HG02943 (cell line): ENCODE data around the gene MTTP.

ENCODE experiments used
- ATAC-seq: cut with Tn5 transposase; IDR thresholded peaks from one replicate; pipeline ENCODE4 v1.9.1; 2021; ENCODE audit warnings: mild to moderate bottlenecking, low read depth, moderate library complexity; ENCODE audit not compliant: unreplicated experiment

Gene MTTP

DNA sequence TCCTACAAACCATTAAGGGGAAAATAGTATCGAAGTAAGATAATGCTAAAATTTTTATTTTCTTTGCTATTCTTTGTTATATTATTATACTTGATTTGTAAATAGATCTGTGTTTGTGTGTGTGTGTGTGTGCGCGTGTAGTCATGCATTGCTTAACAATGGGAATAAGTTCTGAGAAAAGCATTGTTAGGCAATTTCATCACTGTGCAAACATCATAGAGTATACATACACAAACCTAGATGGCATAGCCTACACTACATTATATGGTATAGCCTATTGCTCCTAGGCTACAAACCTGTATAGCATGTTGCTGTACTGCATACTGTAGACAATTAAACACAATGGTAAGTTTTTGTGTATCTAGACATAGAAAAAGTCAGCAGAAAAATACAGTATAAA, 17.1 kb downstream of the MTTP start:
- ATAC-seq, result no peak

DNA sequence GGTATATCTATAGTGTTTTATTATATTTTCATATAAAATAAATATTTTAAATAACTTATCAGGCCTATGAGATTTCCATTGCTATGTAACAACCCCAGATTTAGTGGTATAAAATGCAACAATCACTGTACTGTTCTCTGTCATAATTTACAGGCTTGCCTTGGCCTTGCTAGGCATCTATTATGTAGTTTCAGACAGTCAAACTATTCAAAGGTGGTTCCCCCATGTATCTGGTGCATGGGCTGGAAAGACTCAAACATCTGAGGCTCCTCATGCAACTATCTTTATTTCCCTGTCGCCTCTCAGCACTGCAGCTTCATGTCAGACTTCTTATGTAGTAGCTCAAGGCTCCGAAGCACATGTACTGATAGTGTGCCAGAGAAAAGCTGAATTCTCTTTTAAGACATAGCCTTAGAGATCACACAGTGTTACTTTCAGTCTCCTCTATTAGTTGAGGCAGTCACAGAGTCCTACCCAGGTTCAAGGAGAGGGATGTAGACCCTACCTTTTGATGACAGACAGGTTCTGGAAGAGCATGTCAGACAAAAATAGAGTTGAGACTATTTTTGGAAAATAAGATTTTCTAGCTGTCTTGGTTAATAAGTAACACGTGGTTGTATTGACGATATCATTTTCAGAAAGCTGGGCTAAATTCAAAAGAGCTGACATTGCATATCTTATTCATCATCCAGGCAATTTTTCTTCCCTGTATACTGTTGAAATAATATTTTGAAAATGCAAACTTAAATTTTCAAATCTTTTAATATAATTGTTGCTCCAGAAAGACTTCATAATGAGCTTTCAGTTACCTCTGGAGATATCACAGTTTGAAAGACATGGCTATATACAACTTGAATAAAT, 19.4 kb downstream of the MTTP start:
- ATAC-seq, result peak; percentile 55

GRCh38 chr4:99594818-99595217, 20.2 kb downstream of the MTTP start:
- ATAC-seq, result no peak

GRCh38 chr4:99606716-99607115, 32.1 kb downstream of the MTTP start:
- no peak for ATAC-seq

- ATAC-seq, result no peak
Measured at GRCh38 chr4:99608417-99608816, 33.8 kb downstream of the MTTP start.

- no peak for ATAC-seq
Measured at GRCh38 chr4:99610605-99611175, 36.1 kb downstream of the MTTP start.

- no peak for ATAC-seq
Measured at GRCh38 chr4:99612281-99612680, 37.7 kb downstream of the MTTP start.

- no peak for ATAC-seq
Measured at GRCh38 chr4:99612704-99613103, 38.1 kb downstream of the MTTP start.

GRCh38 chr4:99614491-99614890, 39.9 kb downstream of the MTTP start:
- ATAC-seq, result no peak

DNA sequence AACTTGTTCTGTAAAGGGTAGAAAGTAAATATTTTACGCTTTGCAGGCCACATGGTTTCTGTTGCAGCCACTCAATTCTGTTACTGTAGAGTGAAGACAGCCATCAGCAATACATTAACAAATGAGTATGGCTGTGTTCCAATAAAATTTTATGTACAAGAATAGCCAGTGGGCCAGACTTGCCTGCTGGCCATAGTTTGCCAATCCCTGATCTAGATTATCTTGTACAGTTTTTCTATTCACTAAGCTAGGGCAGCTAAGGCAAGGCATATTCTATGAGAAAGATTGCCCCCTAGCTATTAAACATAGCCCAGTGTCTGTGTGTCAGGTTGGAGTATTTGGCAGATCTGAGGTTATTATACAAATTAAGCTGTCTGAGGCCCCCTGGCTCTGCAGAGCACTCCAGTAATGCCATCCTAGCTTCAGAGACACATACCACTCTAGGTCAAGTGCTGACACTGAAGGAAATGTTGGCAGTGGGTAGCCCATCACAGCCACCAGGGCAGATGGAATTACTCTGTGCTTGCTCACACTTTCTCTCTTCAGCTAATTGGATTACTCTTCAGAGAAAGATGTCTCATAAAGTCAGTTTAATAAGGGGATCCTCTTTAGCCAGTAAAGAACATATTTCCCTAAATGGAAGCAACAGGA, 40.7 kb downstream of the MTTP start:
- ATAC-seq, result no peak

DNA sequence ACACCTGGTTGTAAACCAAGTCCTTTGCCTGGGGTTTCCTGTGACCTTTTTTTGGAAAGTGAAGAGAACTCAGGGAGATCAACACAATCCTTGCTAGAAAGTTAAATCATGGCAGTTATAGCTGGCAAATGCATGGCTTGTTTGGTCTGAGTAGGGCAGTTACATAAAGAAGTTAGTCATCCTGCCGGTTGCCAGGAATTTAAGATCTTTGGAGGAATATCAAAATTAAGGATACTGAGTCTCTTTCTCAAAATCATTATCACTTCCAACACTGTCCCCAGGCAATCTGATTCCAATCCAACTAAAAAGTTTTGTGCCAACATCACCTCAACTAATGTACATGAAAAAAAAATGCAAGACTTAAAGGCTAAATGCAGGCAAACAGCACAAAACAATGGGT, 42.8 kb downstream of the MTTP start:
- no peak for ATAC-seq

- ATAC-seq, result no peak
Measured at GRCh38 chr4:99622341-99622740, 47.7 kb downstream of the MTTP start.

GRCh38 chr4:99624141-99624719, 49.6 kb downstream of the MTTP start:
- no peak for ATAC-seq

GRCh38 chr4:99625369-99625768, 50.7 kb downstream of the MTTP start:
- ATAC-seq, result peak; percentile 55

DNA sequence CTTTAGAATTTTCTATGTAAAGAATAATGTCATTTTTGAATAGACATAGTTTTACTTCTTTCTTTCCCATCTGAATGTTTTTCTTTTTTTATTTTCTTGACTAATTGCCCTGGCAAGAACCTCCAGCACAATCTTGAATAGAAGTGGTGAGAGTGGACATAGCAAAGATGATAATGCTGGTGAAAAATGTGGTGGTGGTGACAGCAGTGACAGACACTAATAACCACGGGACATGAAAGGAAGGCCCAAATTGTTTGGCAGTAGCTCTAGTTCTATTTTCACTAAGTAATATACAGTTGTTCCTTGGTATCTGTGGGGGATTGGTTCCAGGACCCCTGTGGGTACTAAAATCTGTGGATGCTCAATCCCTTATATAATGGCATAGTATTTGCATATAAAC, 53.4 kb downstream of the MTTP start:
- no peak for ATAC-seq

- ATAC-seq, result no peak
Measured at GRCh38 chr4:99629962-99630554, 55.4 kb downstream of the MTTP start.

DNA sequence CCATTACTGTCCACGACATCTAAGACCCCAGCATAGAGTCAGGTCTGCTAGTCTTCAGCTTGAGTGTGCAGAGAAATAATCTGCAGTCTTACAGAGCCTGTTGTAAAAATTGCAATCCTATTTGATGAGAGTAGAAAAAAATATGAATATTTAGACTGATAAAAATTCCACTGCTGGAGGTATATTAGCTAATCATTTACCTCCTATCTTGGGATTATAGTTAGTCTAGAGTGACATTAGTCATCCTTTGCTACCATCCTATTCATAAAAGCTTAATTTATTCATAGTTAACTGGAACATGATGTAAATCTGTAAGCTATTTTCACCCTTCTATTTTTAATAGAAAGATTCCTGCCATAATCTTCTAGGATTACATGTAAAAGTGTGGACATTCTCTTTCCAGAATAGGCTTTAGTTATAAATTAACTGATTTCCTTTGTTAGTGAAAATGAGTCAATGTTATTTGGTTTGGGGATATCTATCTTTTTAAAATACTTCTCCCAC, 56.3 kb downstream of the MTTP start:
- no peak for ATAC-seq

DNA sequence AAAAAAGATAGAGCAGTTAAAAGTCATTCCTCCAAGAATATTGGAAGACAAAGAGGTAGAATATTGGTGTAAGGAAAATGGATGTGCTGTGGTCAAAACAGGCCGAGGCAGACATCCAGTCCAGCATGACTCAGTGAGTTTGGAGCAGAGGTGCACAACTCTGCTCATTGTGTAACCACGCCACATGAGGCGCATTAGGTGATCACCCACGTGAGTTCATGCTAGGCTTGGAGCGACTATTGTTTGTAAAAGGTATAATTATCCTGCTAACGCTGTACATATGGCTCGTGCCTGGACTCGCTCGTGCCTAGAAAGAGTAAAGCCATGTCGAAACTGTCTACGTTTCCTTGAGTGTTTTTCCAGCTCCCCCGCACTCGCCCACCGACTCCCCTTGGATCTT, 59.1 kb downstream of the MTTP start:
- ATAC-seq, result no peak

DNA sequence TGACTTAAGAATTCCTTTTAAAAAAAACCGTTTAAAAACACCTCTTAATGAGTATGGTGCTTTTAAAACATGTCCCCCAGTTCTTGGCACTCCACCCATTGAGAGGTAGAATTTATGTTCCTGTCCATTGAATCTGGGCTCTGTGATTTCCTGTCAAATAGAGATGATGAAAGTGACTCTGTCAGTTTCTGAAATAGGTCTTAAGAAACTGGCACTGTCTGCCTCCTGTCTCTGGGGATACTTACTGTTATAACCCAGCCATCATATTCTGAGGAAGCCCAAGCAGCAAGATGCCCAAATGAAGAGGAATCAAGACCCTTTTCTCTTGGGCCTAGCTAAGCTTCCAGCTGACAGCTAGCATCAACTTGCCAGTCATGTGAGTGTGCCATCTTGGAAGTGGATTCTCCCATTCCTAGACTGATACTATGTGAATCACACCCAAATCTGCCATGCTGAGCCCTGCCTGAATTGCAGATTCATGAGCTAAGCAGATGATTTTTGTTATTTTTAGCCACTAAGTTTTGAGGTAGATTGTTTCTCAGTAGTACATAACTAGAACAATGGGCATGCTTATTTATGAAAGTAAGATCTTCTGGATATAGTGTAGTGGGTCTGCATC, 60.2 kb downstream of the MTTP start:
- ATAC-seq, result no peak

DNA sequence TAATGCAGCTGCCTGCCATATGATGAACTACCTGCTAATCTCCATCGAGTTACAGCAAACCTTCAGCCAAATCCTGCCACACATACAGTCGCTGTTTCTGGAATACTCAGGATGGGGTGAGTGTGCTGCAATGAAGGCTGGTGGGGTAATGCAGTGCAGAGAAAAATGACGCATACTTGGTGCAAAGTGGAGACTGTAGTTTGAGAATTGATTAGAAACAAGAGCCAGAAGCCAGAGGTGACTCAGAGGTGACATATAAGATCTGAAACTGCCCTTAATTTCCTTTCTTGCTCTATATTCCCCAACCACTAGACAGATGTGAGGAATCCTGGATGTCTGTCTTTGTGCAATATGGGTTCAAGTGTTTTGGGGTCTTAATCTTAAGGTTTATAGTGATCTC, 61.0 kb downstream of the MTTP start:
- no peak for ATAC-seq
